Epithelial cell of prostate (primary cell): ENCODE results near the gene VAV2.
"Not testable (repeated sequence)": the region's sequence is repeated elsewhere in the genome, so short reads cannot be mapped to it uniquely, and the experiment has no call there.

Experiments
- DNase-seq: peaks from one replicate; pipeline ENCODE4 v3.0.0-alpha.2; 2011; ENCODE audit warnings: low read depth, low spot score
- H3K27ac ChIP-seq: fragments of 450-650 bp; 2 replicates; pipeline ENCODE4 v1.5.1; 2017; ENCODE audit warnings: mild to moderate bottlenecking

The VAV2 gene

GRCh38 chr9:133997584-133997983 is 5.5 kb upstream of the VAV2 start:
- no peak overlapping the region for H3K27ac ChIP-seq
- DNase-seq, result no peak

GRCh38 chr9:133996531-133997520 is 4.7 kb upstream of the VAV2 start:
- DNase-seq, result no peak
- H3K27ac ChIP-seq, result no peak overlapping the region

- no peak overlapping the region for H3K27ac ChIP-seq
- DNase-seq, result no peak
Measured at GRCh38 chr9:133995012-133995896, 3.1 kb upstream of the VAV2 start.

GRCh38 chr9:133994353-133995011 is 2.4 kb upstream of the VAV2 start:
- H3K27ac ChIP-seq, result no peak overlapping the region
- no peak for DNase-seq

GRCh38 chr9:133993635-133994253 is 1.6 kb upstream of the VAV2 start:
- no peak for DNase-seq
- peak overlapping the region; percentile 87 for H3K27ac ChIP-seq

- peak; percentile 52 for DNase-seq
- H3K27ac ChIP-seq, result peak overlapping the region; percentile 87
Measured at GRCh38 chr9:133992780-133993634, 883 bp upstream of the VAV2 start.

- no peak for DNase-seq
- H3K27ac ChIP-seq, result peak overlapping the region; percentile 87
Measured at GRCh38 chr9:133991214-133991921, 756 bp downstream of the VAV2 start.

- no peak for DNase-seq
- H3K27ac ChIP-seq, result peak overlapping the region; percentile 87
Measured at GRCh38 chr9:133990366-133991213, 1.5 kb downstream of the VAV2 start.

- no peak overlapping the region for H3K27ac ChIP-seq
- DNase-seq, result no peak
Measured at GRCh38 chr9:133989625-133990365, 2.3 kb downstream of the VAV2 start.

- H3K27ac ChIP-seq, DNase-seq: not testable (repeated sequence)
Measured at GRCh38 chr9:133988771-133989170, 3.4 kb downstream of the VAV2 start.

GRCh38 chr9:133987946-133988665 is 4.0 kb downstream of the VAV2 start:
- DNase-seq, result no peak
- H3K27ac ChIP-seq, result no peak overlapping the region

GRCh38 chr9:133987446-133987788 is 4.7 kb downstream of the VAV2 start:
- DNase-seq, result no peak
- no peak overlapping the region for H3K27ac ChIP-seq

- no peak overlapping the region for H3K27ac ChIP-seq
- no peak for DNase-seq
Measured at GRCh38 chr9:133986774-133987445, 5.2 kb downstream of the VAV2 start.

- DNase-seq, result no peak
- no peak overlapping the region for H3K27ac ChIP-seq
Measured at GRCh38 chr9:133986061-133986460, 6.1 kb downstream of the VAV2 start.

GRCh38 chr9:133982971-133983720 is 9.0 kb downstream of the VAV2 start:
- no peak overlapping the region for H3K27ac ChIP-seq
- no peak for DNase-seq
